HG03575 (cell line): ENCODE measurements around the gene EMC1.
"Not testable (repeated sequence)": the region's sequence is repeated elsewhere in the genome, so short reads cannot be mapped to it uniquely, and the experiment has no call there.

Experiments
- ATAC-seq: cut with Tn5 transposase; IDR thresholded peaks from one replicate; pipeline ENCODE4 v1.9.1; 2021; ENCODE audit not compliant: unreplicated experiment, insufficient number of reproducible peaks, low FRiP score; ENCODE audit errors: extremely low read depth

EMC1 gene

DNA sequence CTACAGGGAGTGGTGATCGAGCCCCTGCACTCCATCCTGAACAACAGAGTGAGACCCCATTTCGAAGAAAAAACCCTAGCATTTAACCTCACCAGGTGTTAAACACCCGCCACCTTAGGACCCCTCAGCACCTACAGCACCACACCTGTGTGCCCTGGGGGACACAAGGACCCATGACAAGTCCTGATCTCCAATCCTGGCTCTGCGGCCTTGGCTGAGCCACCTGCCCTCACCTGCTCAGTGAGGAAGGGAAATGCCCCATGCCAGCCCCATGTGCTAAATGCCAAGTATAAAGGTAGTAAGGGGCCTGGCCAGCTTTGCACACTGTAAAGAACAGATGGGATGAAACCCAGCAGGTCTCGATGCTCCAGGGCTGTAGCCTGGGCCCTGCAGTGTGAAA is 11.4 kb upstream of the EMC1 start:
- ATAC-seq: no peak

DNA sequence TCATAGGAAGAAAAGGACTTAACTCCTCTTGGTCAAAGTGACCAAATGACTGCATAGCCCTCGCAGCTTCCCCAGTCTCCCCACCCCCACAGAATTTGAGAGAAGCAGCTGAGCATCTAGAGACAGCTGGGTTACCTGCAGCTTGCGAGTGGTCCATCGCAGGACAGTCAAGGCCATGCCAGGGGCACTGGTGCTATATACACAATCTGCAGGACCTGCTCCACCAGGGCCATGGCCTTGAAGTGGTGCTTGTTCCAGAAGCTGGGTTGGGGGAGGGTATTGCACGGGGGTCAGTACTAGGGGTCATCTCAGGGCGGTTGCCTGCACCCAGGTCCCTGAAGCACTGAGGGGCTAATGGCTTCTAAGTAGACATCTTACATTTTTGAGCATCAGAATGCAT is 10.7 kb upstream of the EMC1 start:
- ATAC-seq: no peak

DNA sequence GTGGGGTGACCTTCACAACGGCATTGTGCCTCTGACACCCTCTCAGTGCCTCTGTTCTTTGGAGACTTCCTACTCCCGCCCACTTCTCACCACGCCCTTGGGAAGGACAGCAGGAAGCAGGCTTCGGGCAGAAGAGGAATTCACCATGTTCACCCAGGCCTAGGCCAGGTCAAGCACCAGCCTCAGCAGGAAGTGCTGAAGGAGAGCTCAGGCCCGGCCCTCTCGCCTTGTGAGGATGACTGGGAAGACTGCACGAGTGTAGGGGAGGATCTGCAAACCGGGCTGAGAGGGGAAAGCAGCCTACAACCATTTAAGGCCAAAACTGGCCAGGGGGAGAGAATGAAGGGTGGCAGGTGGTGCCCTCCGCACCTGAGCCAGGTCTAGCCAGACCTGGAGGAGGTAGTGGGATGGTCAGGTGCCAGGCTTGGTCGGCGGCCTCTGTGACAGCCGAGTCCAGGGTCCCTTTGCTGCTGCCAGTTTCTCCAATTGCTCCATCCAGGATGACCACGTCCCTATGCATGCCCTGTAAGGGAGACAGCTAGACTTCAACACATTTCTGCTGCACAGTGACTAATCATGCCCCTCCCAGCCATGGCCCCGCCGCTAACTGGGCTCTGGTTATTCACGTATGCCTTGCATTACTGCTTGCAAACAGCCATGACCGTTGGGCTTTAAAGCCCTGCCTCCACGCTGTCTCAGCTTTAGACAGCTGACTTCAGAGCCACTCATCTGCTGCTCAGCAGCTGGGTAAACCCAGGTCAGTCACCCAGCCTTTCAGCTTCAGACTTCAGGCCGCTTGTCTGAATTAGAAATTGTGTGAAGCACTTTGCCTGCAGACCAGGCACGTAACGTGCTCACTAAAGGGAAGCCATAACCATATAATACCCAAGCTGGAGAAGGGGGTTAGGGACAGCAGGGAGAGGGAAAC is 9.2 kb upstream of the EMC1 start:
- ATAC-seq: no peak

DNA sequence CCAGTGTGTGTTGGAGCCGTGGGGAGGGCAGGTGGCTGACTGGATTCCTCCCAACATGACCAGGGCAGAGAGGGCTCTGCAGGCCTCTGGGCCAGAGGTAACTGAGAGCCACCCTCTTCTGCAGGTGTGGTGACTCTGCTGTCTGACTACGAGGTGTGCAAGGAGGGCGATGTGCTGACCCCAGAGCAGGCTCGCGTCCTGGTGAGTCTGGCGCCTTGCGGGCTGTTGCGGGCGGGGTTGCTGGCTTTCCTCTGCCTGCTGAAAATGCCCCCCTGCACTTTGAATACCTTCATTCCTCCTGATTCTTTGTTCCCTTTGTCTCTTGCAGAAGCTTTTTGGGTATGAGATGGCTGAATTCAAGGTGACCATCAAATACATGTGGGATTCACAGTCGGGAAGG is 7.0 kb upstream of the EMC1 start:
- ATAC-seq: no peak

DNA sequence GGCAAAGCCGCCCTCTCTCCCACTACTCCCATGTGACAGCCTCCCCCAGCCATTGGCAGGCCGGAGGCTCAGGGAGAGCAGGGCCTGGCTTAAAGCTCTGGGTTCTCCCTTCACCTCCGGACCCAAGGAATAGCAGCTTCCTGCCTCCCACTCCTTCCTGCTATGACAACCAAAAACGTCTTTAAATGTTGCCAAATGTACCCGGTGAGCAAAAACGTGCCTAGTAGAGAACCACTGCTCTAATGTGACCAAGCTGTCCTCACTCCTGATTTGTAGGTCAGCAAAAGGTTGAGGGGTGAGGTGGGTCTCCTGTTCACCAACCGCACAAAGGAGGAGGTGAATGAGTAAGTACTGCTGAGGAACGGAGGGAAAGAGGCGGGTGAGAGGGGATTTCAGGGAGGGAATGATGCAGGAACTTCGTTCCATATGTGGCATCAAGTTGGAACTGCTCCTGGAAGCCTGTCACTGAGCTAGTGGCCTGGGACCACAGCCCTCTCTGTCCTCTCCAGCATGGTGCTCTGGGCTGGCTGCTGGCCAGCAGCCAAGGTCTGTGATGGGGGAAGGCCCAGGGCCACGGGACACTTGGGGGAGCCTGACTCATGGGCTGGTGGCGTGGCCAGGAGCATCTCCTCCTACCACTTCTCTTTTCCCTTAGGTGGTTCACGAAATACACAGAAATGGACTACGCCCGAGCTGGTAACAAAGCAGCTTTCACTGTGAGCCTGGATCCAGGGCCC is 6.0 kb upstream of the EMC1 start:
- no peak for ATAC-seq

DNA sequence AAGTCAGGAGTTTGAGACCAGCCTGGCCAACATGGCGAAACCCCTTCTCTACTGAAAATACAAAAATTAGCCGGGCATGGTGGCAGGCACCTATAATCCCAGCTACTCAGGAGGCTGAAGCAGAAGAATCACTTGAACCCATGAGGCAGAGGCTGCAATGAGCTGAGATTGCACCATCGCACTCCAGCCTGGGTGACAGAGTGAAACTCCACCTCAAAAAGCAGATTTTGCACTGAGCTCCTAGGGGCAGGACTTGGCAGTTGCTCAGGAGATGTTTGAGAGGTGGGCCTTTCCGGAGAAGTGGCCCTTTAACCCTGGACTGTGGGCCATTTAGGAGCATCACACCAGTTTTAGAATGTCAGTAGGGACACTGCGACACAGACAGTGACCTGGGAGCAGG is 5.0 kb upstream of the EMC1 start:
- ATAC-seq: not testable (repeated sequence)

DNA sequence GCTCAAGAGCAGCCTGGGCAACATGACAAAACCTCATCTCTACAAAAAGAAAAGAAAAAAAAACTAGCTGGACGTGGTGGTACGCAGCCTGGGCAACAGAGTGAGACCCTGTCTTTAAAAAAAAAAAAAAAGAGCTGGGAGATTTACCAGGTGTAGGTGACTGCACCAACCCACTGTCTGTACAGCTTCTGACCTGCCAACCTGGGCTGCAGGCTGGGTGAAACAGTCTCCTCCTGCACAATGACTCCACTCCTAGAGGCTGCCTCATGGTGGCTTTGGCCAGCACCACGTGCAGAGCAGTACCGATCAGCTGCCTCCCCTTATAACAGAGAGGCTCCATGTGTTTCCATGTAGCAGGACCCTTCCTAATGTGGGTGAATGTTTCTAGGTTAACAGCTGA is 4.0 kb upstream of the EMC1 start:
- no peak for ATAC-seq

DNA sequence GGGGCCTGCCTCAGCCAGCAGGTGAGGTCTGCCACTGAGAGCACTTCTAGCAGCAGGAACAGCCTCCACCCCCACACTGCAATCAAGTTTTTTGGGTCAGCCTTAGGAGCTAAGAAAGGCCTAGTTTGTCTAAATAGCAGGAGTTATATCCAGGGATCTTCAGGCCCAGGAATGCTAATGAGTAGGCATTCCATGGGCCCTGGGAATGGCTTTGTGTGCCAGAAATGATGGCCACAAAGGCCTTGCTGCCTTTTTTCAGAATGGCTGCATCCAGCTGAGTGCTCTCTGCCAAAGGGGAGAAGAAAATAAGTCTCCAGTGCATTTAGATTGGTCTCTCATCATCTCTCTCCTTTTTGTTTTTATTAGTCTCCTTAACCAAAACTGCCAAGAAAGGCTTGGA is 3.1 kb upstream of the EMC1 start:
- no peak for ATAC-seq

DNA sequence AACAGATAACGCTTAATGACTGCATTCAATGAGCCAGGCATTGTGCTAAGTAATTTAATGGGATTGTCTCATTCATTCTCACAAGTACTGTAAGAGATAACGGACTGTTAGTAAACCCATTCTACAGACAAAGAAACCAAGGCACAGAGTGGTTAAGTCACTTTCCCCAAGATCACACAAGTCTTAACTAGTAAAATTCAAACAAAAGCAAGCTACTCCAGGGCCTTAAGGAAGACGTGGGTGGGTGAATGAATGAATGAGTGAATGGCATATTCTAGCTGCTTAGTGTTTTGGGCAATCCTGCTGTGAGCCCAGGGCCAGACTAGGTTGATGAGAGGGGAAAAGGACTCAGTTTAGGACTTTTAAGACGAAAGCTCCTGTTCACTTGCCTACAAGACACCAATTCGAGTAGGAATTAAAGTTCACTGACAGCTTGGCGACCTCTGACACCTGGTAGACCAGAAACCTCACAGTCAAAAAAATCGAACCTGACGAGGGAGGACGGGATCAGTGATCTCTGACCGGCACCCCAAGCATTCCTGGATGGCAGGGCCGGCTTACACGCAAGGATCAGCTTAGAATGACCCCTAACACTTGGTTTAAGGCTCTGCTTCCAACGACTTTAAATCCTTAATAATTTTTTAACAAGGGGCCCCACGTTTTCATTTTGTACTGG is 557 bp downstream of the EMC1 start:
- ATAC-seq: no peak

DNA sequence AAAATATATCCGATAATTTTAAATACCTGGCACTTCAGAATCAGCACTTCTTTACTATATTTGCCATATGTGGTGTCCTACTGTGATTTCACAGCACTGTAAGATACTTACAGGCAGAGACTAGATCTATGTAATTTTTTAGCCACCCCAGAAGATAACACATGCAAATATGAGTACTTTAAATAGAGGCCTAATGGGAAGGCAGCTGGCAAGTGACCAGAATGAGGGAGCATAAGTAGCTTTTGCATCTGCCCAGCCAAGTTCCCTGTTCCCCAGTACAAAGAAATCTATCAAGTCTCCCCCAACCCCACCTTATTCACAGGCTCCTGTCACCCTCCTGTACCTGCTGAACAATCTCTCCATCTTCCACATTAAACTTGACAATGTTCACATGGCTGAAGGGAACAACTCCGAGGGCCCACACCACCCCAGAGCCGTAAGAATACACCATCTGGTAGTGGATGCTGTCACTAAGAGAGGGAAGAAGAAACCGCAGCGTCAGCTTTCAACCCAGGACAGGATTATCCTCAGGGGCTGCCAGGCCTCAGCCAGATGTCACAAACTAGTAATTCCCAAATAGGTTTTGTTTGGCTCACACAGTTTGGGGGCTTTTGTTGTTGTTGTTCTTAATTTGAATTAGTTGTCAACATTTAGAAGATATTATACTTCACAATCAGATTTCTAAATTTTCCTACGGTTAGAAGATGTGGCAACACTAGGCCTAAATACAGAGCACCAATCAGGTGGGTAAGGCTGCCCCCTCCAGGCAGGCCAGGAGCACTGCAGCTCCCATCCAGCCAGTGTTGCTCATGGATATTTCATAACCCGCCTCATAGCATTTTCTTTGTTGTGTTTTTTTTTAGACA is 10.4 kb downstream of the EMC1 start:
- no peak for ATAC-seq

DNA sequence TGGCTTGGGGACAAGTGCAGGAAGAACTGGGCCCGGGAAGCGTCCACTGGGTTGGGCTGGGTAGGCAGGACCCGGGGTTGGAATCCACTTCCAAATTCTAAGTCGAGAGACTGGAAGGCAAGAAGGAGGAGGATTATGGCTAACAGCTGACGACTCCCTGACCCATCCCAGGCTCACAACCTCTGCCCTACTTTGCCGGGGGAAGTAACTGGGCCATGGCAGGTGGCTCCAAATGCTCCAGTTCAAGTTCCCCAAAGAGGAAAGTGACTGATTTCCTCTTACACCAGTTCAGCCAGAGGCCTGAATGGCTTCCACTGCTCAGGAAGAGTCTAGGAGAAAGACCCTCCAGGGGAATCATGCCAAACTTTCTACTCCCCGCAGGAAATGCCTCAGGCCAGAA is 11.4 kb downstream of the EMC1 start:
- no peak for ATAC-seq

DNA sequence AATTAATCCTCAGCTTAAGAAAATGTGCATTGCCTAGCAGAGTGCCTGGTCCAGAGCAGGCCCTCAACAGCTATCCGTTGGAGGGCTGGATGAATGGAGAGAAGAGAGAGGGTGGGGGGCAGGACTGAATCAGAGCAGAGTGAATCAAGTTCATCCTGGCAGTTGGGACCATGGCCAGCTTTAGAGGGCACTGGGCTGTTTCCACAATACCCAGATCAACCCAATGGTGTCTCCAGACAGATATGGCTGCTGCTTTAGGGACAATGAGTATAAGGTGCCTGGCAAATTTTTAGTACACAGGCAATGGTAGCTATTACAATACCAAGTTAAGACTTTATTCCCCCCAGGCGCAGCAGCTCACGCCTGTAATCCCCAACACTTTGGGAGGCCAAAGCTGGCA is 17.1 kb downstream of the EMC1 start:
- ATAC-seq: no peak

DNA sequence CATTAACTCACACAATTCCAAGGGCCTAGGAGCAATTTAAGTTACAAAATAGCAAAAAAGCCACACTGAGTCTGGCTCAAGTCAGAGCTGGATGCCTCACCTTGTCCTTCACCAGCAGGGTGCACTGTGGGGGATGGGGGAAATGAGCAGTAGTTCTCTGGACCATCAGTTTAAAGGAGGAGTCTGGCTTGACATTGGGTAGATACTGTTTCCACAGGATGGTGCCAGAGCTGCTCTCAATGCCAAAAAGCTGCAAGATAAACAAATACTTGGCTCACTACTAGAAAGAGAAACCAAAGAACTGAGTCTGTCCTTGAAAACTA is 18.8 kb downstream of the EMC1 start:
- ATAC-seq: no peak

DNA sequence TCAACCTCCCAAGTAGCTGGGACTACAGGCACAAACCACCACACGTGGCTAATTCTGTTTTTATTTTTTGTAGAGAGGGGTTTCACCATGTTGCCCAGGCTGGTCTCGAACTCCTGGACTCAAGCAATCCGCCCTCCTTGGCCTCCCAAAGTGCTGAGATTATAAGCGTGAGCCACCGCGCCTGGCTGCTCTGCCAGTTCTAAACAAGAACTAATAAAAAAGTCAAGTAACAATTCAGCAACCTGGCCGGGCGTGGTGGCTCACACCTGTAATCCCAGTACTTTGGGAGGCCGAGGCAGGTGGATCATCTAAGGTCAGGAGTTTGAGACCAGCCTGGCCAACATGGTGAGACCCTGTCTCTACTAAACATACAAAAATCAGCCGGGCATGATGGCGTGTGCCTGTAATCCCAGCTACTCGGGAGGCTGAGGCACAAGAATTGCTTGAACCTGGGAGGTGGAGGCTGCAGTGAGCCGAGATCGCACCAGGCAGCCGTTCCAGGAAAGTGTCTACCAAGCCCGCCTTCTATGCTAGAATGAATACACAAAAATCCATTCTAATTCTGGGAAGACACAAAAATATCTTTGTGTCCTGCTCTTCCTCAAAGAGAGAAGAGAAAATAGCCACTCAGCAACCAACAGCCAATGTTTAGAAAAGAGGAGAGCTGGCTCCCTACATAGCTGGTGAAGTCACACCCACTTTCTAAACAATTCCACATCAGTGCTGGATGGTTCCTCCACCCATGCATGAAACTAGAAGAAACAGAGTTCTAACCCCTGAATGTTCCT is 19.4 kb downstream of the EMC1 start:
- not testable (repeated sequence) for ATAC-seq

DNA sequence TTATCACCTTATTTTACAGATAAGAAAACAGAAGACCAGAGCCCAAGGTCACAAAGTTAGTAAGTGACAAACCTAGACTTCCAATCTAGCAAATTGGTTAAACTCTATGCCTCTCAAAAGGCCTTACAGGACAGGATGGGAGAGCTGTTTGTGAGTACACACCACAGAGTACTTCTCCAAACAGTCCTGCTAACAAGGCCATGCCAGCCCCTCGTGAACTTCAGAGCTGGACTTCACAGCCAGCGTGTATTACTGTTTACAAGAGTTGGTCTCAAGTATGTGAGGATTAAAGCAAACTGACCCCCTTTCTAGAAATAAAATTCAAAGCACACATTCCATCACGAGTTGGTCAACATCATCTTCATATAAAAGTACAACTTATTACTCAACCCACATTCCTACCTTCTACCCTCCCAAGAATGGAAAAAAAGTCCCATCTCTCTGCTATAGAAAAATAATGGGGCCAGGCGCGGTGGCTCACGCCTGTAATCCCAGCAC is 21.4 kb downstream of the EMC1 start:
- no peak for ATAC-seq

DNA sequence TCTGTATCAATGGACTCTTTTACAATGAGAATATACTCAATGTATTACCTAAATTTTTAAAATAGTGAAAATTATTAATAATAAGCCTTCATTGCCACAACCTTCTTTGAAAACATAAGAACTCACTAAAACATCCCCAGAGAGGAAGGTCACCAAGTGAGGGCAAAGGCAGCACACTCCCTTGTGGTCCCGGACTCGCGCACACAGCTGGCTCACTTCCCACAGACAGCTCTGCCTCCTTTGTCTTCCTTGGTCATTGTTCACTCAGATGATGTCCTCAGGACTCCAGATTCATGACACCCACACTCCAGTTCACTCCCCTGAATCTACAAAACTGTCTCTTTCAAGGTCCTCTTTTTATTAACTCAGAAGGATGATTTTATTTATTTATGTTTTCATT is 22.1 kb downstream of the EMC1 start:
- ATAC-seq: no peak

DNA sequence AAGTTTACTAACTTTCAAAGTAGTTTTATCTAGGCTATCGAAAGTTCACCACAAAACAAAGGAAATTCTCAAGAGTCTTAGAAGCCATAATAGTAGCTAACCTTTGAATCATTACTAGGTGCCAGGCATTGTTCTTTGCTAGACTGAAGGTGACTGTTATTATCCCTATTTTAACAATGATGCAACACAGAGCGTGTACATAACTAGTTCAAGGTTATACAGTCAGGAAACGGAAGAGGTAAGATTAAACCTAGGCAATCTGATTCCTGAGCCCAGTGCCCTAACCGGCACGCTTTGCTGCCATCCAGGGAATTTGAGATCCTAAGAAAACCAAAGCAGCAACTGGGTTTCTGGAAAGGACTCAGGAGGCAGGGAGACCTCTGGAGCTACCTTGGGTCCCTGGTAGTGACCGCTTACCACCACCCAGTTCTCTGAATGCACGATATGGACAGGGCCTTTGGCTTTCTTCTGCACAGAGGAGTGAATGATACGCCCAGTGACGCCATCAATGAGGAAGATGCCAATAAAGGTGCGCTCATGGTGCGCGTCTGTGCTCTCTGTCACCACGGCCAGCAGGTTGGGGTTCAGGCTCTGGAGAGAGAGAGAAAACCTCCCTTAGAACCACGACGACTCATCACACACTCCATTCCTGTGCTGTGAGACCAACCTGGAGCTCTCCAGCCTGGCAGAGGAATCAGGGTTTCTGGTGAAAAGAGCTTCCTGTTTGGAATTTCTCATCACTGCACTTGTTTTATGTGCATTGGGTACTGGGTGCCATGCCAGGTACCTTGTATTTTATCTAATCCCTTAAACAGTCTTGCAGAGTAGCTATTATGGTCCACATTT is 28.1 kb downstream of the EMC1 start:
- ATAC-seq: no peak
